ENCODE results near the gene C22orf23. TPM values are rescaled to one million over a fixed set of nuclear protein-coding genes. Genes with fewer than 3 reads are reported as not detected.

C22orf23 gene
- total RNA-seq, 2 donors from 2014 or later: not detected

- Histone ChIP-seq H3K36me3 (peaks cover 11% of the 10 kb centered on the region), H3K4me1 (no peaks in the 10 kb centered on the region), H3K27ac (no peak overlapping the region)
These were observed 28.1 kb downstream of the C22orf23 start for GRCh38 chr22:37925330-37925729.

GRCh38 chr22:37924386-37925065, 28.9 kb downstream of the C22orf23 start:
- H3K4me3 ChIP-seq: no peak overlapping the region
- TF ChIP-seq CTCF (IDR thresholded peaks at IDR 0.05): no peak

More at GRCh38 chr22:37925330-37925729, 28.1 kb downstream of the C22orf23 start:
- H3K27me3 ChIP-seq: no peaks in the 10 kb centered on the region
- intact Hi-C loops (cut with DNase I): no loop called here
- no peak for DNase-seq
- TF ChIP-seq CTCF (IDR thresholded peaks at IDR 0.05): no peak
- no peaks in the 10 kb centered on the region for H3K9me3 ChIP-seq
- no peak overlapping the region for H3K9ac ChIP-seq (ENCODE audit: low read depth in 2 of 2, low read length in 2 of 2)
- no peak overlapping the region for H3K4me3 ChIP-seq

GRCh38 chr22:37923927-37924326, 29.5 kb downstream of the C22orf23 start:
- H3K9me3 ChIP-seq: no peaks in the 10 kb centered on the region
- no peak overlapping the region for H3K9ac ChIP-seq (ENCODE audit: low read depth in 2 of 2, low read length in 2 of 2)
- DNase-seq: no peak
- peaks cover 11% of the 10 kb centered on the region for H3K36me3 ChIP-seq
- intact Hi-C loops (cut with DNase I): no loop called here
- H3K27me3 ChIP-seq: no peaks in the 10 kb centered on the region
- H3K27ac ChIP-seq: no peak overlapping the region
- no peak overlapping the region for H3K4me3 ChIP-seq
- H3K4me1 ChIP-seq: no peaks in the 10 kb centered on the region
- TF ChIP-seq CTCF (IDR thresholded peaks at IDR 0.05): no peak

More at GRCh38 chr22:37924386-37925065, 28.9 kb downstream of the C22orf23 start:
- Histone ChIP-seq H3K27ac (no peak overlapping the region), H3K27me3 (no peaks in the 10 kb centered on the region), H3K36me3 (peaks cover 11% of the 10 kb centered on the region), H3K4me1 (no peaks in the 10 kb centered on the region), H3K9me3 (no peaks in the 10 kb centered on the region), H3K9ac (ENCODE audit: low read depth in 2 of 2, low read length in 2 of 2) (no peak overlapping the region)
- intact Hi-C loops (cut with DNase I): no loop called here
- DNase-seq: no peak

GRCh38 chr22:37922191-37922590, 31.2 kb downstream of the C22orf23 start:
- no peaks in the 10 kb centered on the region for H3K9me3 ChIP-seq
- H3K4me1 ChIP-seq: no peaks in the 10 kb centered on the region
- no peaks in the 10 kb centered on the region for H3K27me3 ChIP-seq
- no peak for TF ChIP-seq CTCF (IDR thresholded peaks at IDR 0.05)
- H3K36me3 ChIP-seq: peaks cover 11% of the 10 kb centered on the region
- no peak overlapping the region for H3K4me3 ChIP-seq
- DNase-seq: no peak
- intact Hi-C loops (cut with DNase I): no loop called here
- H3K27ac ChIP-seq: no peak overlapping the region
- H3K9ac ChIP-seq (ENCODE audit: low read depth in 2 of 2, low read length in 2 of 2): no peak overlapping the region

GRCh38 chr22:37920126-37920525, 33.3 kb downstream of the C22orf23 start:
- intact Hi-C loops (cut with DNase I): no loop called here
- no peaks in the 10 kb centered on the region for H3K9me3 ChIP-seq
- no peak for DNase-seq
- peaks cover 3% of the 10 kb centered on the region for H3K36me3 ChIP-seq
- no peak overlapping the region for H3K9ac ChIP-seq (ENCODE audit: low read depth in 2 of 2, low read length in 2 of 2)
- H3K27ac ChIP-seq: no peak overlapping the region
- no peak for TF ChIP-seq CTCF (IDR thresholded peaks at IDR 0.05)
- H3K27me3 ChIP-seq: no peaks in the 10 kb centered on the region
- no peak overlapping the region for H3K4me3 ChIP-seq
- H3K4me1 ChIP-seq: no peaks in the 10 kb centered on the region
